CD14-positive monocyte (primary cell): Measurements from ENCODE around the gene PPM1F. TPM values are rescaled to one million over a fixed set of nuclear protein-coding genes. Genes with fewer than 3 reads are reported as not detected.

ENCODE experiments used
- DNase-seq, 3 donors: peaks; one replicate each; pipeline ENCODE4 v3.0.0-alpha.2; 2011 to 2022
- H2AFZ ChIP-seq: 2 replicates; pipeline ENCODE4 v1.6.0; 2012; ENCODE audit warnings: mild to moderate bottlenecking, low read depth, low read length, inconsistent platforms; ENCODE audit not compliant: insufficient read depth, poor library complexity, severe bottlenecking
- H3K27ac ChIP-seq, 2 donors: 1 replicate in 1 of 2; 2 replicates in 1 of 2; pipeline ENCODE4 v1.5.1; 2012 to 2013; ENCODE audit warnings: low read length in 2 of 2, control low read depth in 1 of 2, inconsistent platforms in 1 of 2, low read depth in 1 of 2, mild to moderate bottlenecking in 1 of 2
- H3K27me3 ChIP-seq, 2 donors: one replicate each; pipeline versions ENCODE4 v1.6.0 to v1.6.1; 2011 to 2013; ENCODE audit warnings: low read length in 2 of 2; ENCODE audit not compliant: control insufficient read depth in 2 of 2, insufficient read depth in 2 of 2
- H3K36me3 ChIP-seq, 2 donors: replicated peaks in 1 of 2; 1 replicate in 1 of 2; 2 replicates in 1 of 2; pipeline versions ENCODE4 v1.5.1 to v1.6.1; 2012 to 2013; ENCODE audit warnings: low read length in 2 of 2, control low read depth in 1 of 2, inconsistent platforms in 1 of 2, mild to moderate bottlenecking in 1 of 2; ENCODE audit not compliant: insufficient read depth in 2 of 2, control insufficient read depth in 1 of 2
- H3K4me1 ChIP-seq, 2 donors: 1 replicate in 1 of 2; 2 replicates in 1 of 2; pipeline versions ENCODE4 v1.5.1 to v1.6.1; 2012 to 2013; ENCODE audit warnings: low read length in 2 of 2, control low read depth in 1 of 2, inconsistent platforms in 1 of 2, mild to moderate bottlenecking in 1 of 2, moderate library complexity in 1 of 2; ENCODE audit not compliant: insufficient read depth in 2 of 2, control insufficient read depth in 1 of 2
- H3K4me2 ChIP-seq: replicated peaks from 2 replicates; pipeline ENCODE3; 2012; ENCODE audit warnings: low read length, moderate library complexity, mild to moderate bottlenecking; ENCODE audit not compliant: poor library complexity, severe bottlenecking; ENCODE audit errors: extremely low read depth
- H3K4me3 ChIP-seq, 3 experiments: fragments of 200-600 bp in 1 of 3; sonication (generic) in 1 of 3; replicated peaks in 1 of 3; 1 replicate in 2 of 3; 2 replicates in 1 of 3; pipeline ENCODE4 v1.5.1; 2011 to 2013; ENCODE audit warnings: low read length in 3 of 3, mild to moderate bottlenecking in 3 of 3, control low read depth in 2 of 3, low read depth in 2 of 3, inconsistent platforms in 1 of 3, moderate library complexity in 1 of 3
- H3K79me2 ChIP-seq: 2 replicates; pipeline ENCODE4 v1.6.0; 2012; ENCODE audit warnings: mild to moderate bottlenecking, control low read depth, inconsistent platforms, low read length, moderate library complexity; ENCODE audit not compliant: insufficient read depth
- H3K9ac ChIP-seq: 2 replicates; pipeline ENCODE4 v1.6.0; 2017; ENCODE audit warnings: low read length, mild to moderate bottlenecking; ENCODE audit not compliant: insufficient read depth, poor library complexity, severe bottlenecking
- H3K9me3 ChIP-seq, 2 donors: replicated peaks in 1 of 2; 1 replicate in 1 of 2; 2 replicates in 1 of 2; pipeline versions ENCODE4 v1.5.1 to v1.6.1; 2012 to 2013; ENCODE audit warnings: low read length in 2 of 2, control low read depth in 1 of 2; ENCODE audit not compliant: control insufficient read depth in 1 of 2, insufficient read depth in 1 of 2
- H4K20me1 ChIP-seq: 2 replicates; pipeline ENCODE4 v1.6.0; 2012; ENCODE audit warnings: mild to moderate bottlenecking, low read length, control low read depth, moderate library complexity; ENCODE audit not compliant: insufficient read depth
- H3K27ac Mint-ChIP-seq, 7 donors: one replicate each; pipeline ENCODE4 v1.8.0; 2020; ENCODE audit warnings: mild to moderate bottlenecking in 7 of 7, mixed read lengths in 7 of 7, moderate library complexity in 6 of 7, inconsistent platforms in 2 of 7
- H3K27me3 Mint-ChIP-seq, 3 donors: one replicate each; pipeline ENCODE4 v1.8.0; 2021 to 2022; ENCODE audit warnings: low read depth in 3 of 3, mild to moderate bottlenecking in 3 of 3, mixed read lengths in 3 of 3, moderate library complexity in 3 of 3, inconsistent platforms in 1 of 3
- H3K36me3 Mint-ChIP-seq, 2 donors: one replicate each; pipeline ENCODE4 v1.8.0; 2020; ENCODE audit warnings: mixed read lengths in 2 of 2, inconsistent platforms in 1 of 2, mild to moderate bottlenecking in 1 of 2
- H3K4me1 Mint-ChIP-seq: one replicate; pipeline ENCODE4 v1.8.0; 2020; ENCODE audit warnings: mild to moderate bottlenecking, mixed read lengths
- H3K4me3 Mint-ChIP-seq, 2 donors: one replicate each; pipeline ENCODE4 v1.8.0; 2020; ENCODE audit warnings: mild to moderate bottlenecking in 2 of 2, mixed read lengths in 2 of 2, moderate library complexity in 1 of 2
- H3K9me3 Mint-ChIP-seq, 7 donors: one replicate each; pipeline ENCODE4 v1.8.0; 2020 to 2022; ENCODE audit warnings: mixed read lengths in 7 of 7, mild to moderate bottlenecking in 6 of 7, moderate library complexity in 6 of 7, inconsistent platforms in 2 of 7
- WGBS: methylation state at CpG from one replicate; pipeline ENCODE4 v1.1.5; 2013; ENCODE audit warnings: missing lambda C conversion rate; ENCODE audit not compliant: insufficient coverage; 5-methylcytosine and 5-hydroxymethylcytosine counted together
- intact Hi-C, 2 donors: fragments of 100-400 bp; cut with micrococcal nuclease; formaldehyde crosslinking; loops; one replicate each; pipeline versions ENCODE4 v1.15.0 to v1.15.1; 2023
- polyA plus RNA-seq, 3 donors: library from polyadenylated mRNA; depleted of rRNA in 1 of 3; unstranded in 2 of 3; stranded (reverse) in 1 of 3; fragments of 300-500 nt in 2 of 3; fragments of >200 nt in 1 of 3; fragmentation: Illumina TruSeq in 2 of 3; gene quantifications; 1 replicate in 2 of 3; 2 replicates in 1 of 3; pipeline ENCODE4 v1.2.3, GENCODE V29; 2012 to 2021
- TF ChIP-seq, protein P1 (sequence below): fragments of 200-600 bp; IDR thresholded peaks from one replicate; pipeline ENCODE4 v1.8.0; 2022; ENCODE audit warnings: antibody characterized with exemption, mild to moderate bottlenecking

PPM1F gene
- polyA plus RNA-seq, 3 donors = 28.8 to 95.0 (median 37.2) TPM

DNA sequence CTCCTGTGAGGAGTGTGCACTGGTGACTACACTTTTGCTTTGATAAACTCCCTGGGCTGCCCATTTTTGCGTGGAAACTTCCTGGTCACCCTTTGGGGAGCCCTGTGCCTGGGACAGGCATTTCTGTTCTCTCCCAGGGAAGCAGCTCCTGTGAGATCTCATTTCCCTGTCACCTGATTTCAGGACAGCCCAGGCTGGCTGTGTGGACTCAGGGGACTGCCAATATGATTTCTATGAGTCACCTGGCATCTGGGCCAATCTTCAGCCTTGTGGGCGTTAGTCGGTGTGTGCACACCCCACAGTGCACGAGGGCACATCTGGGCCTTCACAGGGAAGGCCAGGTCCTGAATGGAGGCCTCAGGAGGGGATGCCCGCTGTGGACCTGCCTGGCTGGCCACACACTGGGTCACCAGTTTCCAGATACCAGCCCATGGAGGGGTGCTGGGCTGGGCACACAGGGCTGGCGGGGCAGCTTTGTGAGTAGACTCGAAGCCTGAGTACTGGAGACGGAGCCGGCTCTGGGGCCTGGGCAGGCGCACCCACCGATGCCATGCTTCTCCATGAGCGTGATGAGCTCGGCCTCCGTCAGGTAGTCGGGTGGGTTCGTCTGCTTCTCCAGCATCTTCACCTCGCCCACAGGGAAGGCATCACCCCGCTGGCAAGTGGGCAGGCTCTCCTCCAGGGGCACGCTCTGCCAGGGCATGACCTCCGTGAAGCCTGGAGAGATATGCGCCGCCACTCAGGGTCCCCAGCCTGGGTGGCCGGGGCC is 9.4 kb upstream of the PPM1F start:
- Histone ChIP-seq H3K9ac (no peak overlapping the region), H3K4me3 (no peak overlapping the region), H4K20me1 (no peaks in the 10 kb centered on the region), H2AFZ (no peak overlapping the region), H3K36me3 (peaks cover 85 to 93% of the 10 kb centered on the region in 2 donors), H3K27ac (no peak overlapping the region), H3K27me3 (no peaks in the 10 kb centered on the region), H3K9me3 (no peaks in the 10 kb centered on the region), H3K4me2 (no peak overlapping the region), H3K79me2 (no peaks in the 10 kb centered on the region), H3K4me1 (no peaks in the 10 kb centered on the region)
- intact Hi-C loops = no loop called here
- 99% methylated on average over 23 of the region's 23 CpGs for WGBS
- Mint-ChIP-seq H3K27ac (peak overlapping the region in 2 of 7 donors; percentile 63 to 68), H3K27me3 (no peaks in the 10 kb centered on the region), H3K9me3 (no peaks in the 10 kb centered on the region), H3K4me1 (peaks cover 3% of the 10 kb centered on the region), H3K4me3 (no peak overlapping the region), H3K36me3 (peaks cover 65 to 87% of the 10 kb centered on the region in 2 donors)
- no peak for DNase-seq
- TF ChIP-seq, protein P1, sequence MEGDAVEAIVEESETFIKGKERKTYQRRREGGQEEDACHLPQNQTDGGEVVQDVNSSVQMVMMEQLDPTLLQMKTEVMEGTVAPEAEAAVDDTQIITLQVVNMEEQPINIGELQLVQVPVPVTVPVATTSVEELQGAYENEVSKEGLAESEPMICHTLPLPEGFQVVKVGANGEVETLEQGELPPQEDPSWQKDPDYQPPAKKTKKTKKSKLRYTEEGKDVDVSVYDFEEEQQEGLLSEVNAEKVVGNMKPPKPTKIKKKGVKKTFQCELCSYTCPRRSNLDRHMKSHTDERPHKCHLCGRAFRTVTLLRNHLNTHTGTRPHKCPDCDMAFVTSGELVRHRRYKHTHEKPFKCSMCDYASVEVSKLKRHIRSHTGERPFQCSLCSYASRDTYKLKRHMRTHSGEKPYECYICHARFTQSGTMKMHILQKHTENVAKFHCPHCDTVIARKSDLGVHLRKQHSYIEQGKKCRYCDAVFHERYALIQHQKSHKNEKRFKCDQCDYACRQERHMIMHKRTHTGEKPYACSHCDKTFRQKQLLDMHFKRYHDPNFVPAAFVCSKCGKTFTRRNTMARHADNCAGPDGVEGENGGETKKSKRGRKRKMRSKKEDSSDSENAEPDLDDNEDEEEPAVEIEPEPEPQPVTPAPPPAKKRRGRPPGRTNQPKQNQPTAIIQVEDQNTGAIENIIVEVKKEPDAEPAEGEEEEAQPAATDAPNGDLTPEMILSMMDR = no peak

DNA sequence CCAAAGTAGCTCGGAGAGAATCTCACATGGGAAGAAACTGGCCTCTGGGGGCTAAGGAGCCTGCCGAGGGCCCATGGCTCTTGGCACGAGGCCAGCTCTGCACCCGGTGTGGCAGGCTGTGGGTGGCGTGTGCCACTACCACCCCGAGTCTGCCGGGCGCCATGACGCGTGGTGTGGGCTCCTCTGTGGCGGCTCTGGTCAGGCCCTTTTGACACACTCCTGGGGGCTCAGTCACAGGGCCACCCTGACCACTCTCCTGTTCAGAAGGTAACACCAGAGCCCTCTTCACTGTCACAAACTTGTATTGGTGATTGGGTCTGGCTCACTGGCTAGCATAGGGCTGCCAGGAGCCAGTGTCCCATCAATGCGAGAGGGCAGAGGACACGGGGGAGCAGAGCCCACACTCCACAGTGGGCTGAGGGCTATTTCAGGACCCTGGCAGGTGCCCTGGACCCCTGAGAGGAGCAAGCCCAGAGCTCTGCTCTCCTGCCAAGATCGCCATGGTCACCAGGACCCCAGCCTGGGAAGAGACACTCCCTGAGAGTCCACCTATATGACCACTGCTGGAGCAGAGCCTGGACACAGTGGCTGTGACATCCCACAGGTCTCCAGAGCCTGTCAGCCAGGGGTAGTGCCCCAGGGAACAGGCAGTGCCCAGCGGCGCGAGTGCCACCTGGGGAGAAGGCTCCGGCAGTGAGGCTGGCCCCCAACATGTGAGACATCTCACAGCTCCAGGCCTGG is 8.6 kb upstream of the PPM1F start:
- H4K20me1 ChIP-seq = no peaks in the 10 kb centered on the region
- Mint-ChIP-seq H3K4me3 (no peak overlapping the region), H3K27me3 (no peaks in the 10 kb centered on the region), H3K9me3 (no peaks in the 10 kb centered on the region), H3K36me3 (peaks cover 57 to 79% of the 10 kb centered on the region in 2 donors), H3K4me1 (peaks cover 3% of the 10 kb centered on the region), H3K27ac (peak overlapping the region in 3 of 7 donors; percentile 8 to 68 (median 12))
- H3K9me3 ChIP-seq = no peaks in the 10 kb centered on the region
- no peaks in the 10 kb centered on the region for H3K27me3 ChIP-seq
- H3K27ac ChIP-seq = no peak overlapping the region
- no peak for DNase-seq
- TF ChIP-seq, protein P1 = no peak
- H3K79me2 ChIP-seq = no peaks in the 10 kb centered on the region
- H3K36me3 ChIP-seq = peaks cover 77 to 85% of the 10 kb centered on the region in 2 donors
- no peaks in the 10 kb centered on the region for H3K4me1 ChIP-seq
- intact Hi-C loops = no loop called here
- 97% methylated on average over 18 of the region's 18 CpGs for WGBS
- H3K4me3 ChIP-seq = no peak overlapping the region
- no peak overlapping the region for H2AFZ ChIP-seq
- H3K4me2 ChIP-seq = no peak overlapping the region
- no peak overlapping the region for H3K9ac ChIP-seq
